ENCODE results near the gene MAN1A1. TPM values are rescaled to one million over a fixed set of nuclear protein-coding genes. Genes with fewer than 3 reads are reported as not detected.
A peak's percentile ranks its signal among the peaks of the same experiment; 100 is the strongest.

The MAN1A1 gene
- total RNA-seq, 1 donor from 2014 or later, result 78.0 TPM

DNA sequence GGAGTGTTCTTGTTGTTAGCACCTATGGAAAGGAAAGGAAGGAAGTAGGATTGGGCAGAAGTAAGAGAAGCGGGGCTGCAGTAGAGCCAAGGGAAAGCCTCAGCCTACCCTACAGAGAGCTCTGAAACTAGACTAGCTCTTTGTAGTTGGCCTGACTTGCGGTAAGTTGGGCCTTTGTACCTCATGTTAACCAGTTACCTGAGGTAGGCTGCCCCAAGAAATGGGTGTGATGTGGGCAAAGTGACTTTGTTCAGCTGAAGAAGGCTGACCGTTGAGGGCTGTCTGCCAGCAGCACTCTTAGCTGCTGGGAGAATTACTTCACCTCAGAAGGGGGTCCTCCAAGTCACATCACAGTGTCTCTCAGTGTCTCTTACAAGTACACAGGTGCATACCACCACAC lies 216.2 kb downstream of the MAN1A1 start:
- intact Hi-C loops (cut with DNase I), result no loop called here
- no peak for ATAC-seq

DNA sequence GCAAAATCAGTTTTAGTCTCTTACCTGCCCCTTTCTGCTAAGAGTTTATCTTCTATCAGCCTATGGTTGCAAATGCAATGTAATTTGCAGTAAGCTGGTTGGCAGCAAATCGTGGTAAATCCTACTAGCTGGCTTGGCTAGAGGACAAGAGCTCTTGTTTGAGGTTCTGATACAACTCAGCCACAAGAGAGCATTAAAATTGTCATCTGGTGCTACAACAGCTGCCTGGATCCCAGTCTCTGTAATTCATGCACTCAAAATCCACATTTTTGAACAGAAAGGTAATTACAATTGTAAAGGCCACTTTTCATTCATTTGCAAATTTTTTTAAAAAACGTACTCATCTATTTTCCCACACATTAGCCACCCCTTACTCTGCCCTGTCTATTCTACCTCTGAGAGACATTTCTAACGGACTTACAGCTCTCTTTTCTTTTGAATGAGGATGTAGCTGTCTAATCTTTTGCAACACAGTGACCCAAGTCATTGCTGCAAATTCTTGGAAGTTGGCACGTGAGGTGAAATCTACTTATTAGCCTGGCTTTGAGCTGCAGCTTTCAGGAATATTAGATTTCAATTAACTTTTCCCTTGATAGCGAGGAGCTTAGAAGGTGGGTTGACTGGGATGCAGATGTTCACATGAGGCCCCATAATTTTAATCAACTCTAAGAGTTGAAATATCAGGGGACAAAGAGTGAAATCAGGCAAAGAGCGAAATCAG lies 217.1 kb downstream of the MAN1A1 start:
- intact Hi-C loops (cut with DNase I), result no loop called here
- DNase-seq, result no peak
- H3K27ac ChIP-seq, result no peak overlapping the region
- H3K4me1 ChIP-seq, result peaks cover 17% of the 10 kb centered on the region
- no peak overlapping the region for H3K4me3 ChIP-seq
- H3K36me3 ChIP-seq, result no peaks in the 10 kb centered on the region
- no peaks in the 10 kb centered on the region for H3K9me3 ChIP-seq
- TF ChIP-seq, protein P1, sequence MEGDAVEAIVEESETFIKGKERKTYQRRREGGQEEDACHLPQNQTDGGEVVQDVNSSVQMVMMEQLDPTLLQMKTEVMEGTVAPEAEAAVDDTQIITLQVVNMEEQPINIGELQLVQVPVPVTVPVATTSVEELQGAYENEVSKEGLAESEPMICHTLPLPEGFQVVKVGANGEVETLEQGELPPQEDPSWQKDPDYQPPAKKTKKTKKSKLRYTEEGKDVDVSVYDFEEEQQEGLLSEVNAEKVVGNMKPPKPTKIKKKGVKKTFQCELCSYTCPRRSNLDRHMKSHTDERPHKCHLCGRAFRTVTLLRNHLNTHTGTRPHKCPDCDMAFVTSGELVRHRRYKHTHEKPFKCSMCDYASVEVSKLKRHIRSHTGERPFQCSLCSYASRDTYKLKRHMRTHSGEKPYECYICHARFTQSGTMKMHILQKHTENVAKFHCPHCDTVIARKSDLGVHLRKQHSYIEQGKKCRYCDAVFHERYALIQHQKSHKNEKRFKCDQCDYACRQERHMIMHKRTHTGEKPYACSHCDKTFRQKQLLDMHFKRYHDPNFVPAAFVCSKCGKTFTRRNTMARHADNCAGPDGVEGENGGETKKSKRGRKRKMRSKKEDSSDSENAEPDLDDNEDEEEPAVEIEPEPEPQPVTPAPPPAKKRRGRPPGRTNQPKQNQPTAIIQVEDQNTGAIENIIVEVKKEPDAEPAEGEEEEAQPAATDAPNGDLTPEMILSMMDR (IDR thresholded peaks at IDR 0.05), result no peak
- ATAC-seq, result no peak
- no peaks in the 10 kb centered on the region for H3K27me3 ChIP-seq (ENCODE audit: low read depth)

More for the DNA sequence above, 216.2 kb downstream of the MAN1A1 start:
- H3K36me3 ChIP-seq, result no peaks in the 10 kb centered on the region
- H3K9me3 ChIP-seq, result no peaks in the 10 kb centered on the region
- no peak overlapping the region for H3K27ac ChIP-seq
- DNase-seq, result no peak
- H3K4me3 ChIP-seq, result no peak overlapping the region
- peaks cover 24% of the 10 kb centered on the region for H3K4me1 ChIP-seq
- TF ChIP-seq, protein P1 (IDR thresholded peaks at IDR 0.05), result no peak
- H3K27me3 ChIP-seq (ENCODE audit: low read depth), result no peaks in the 10 kb centered on the region

DNA sequence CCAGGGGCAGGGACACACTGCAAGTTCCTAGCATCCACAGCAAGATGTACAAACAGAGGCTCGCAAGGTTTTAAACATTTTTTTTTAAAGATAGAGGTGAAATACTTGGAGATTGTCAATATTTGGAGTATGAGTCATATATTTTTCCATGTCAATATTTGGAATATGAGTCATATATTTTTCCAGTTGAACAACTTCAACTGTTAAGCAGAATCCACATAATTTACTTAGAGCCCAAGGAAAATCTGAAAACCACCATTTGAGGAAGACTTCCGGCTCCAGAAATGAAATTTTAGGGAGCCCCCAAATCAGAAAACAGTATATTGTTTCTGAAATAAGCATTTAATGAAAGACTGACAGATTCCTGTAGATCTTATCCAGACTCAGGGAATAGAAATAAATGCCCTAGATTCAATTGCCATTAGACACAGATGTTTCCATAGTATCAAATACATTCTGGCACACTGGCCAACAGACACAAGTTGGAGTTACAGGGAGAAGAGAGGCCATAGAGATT lies 219.5 kb downstream of the MAN1A1 start:
- ATAC-seq (peak; percentile 33 to 72), DNase-seq (no peak)
- H3K9me3 ChIP-seq, result no peaks in the 10 kb centered on the region
- H3K4me3 ChIP-seq, result no peak overlapping the region
- no peaks in the 10 kb centered on the region for H3K36me3 ChIP-seq
- no peak overlapping the region for H3K27ac ChIP-seq
- TF ChIP-seq, protein P1 (IDR thresholded peaks at IDR 0.05), result no peak
- no peaks in the 10 kb centered on the region for H3K27me3 ChIP-seq (ENCODE audit: low read depth)
- intact Hi-C loops (cut with DNase I), result no loop called here
- H3K4me1 ChIP-seq, result peaks cover 17% of the 10 kb centered on the region

DNA sequence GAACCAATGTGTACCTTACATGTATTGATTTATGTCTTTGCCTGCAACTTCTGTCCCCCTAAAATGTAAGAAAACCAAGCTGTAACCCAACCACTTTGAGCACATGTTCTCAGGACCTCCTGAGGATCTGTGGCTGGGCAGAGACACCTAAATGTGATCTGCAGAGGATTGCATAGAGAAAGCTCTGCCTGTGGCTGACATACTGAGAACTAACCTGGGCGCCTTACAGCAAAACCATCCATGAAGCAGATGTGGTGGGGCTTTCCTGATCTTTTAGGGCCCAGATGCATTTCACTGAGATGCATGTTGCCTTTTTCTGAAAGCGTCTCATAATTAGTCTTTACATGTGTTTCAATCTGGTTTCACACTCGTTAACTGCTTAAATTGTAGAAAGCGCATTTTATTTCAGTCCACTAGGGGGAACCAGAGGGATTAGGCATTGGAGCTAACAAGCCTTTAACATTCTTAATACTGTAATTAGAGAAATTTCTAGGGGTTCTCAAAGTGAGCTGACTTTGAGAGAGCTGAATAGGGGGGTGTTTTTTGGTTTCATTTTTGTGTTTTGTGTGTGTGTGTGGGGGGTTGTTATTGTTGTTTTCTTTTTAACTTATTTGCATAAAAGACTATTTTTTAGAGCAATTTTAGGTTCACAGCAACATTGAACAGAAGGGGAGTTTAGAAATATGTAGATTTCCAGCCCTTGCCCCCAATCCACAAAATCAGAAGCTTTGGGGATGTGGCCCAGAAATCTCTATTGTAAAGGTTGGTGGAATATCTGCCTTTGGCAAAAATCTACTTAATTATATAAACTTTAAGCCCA lies 220.2 kb downstream of the MAN1A1 start:
- Histone ChIP-seq H3K36me3 (no peaks in the 10 kb centered on the region), H3K9me3 (no peaks in the 10 kb centered on the region), H3K4me3 (no peak overlapping the region), H3K27ac (no peak overlapping the region), H3K4me1 (peaks cover 17% of the 10 kb centered on the region), H3K27me3 (ENCODE audit: low read depth) (no peaks in the 10 kb centered on the region)
- DNase-seq (no peak), ATAC-seq (peak; percentile 78 to 83)
- TF ChIP-seq, protein P1 (IDR thresholded peaks at IDR 0.05), result peak; percentile 82
- intact Hi-C loops (cut with DNase I), result no loop called here

DNA sequence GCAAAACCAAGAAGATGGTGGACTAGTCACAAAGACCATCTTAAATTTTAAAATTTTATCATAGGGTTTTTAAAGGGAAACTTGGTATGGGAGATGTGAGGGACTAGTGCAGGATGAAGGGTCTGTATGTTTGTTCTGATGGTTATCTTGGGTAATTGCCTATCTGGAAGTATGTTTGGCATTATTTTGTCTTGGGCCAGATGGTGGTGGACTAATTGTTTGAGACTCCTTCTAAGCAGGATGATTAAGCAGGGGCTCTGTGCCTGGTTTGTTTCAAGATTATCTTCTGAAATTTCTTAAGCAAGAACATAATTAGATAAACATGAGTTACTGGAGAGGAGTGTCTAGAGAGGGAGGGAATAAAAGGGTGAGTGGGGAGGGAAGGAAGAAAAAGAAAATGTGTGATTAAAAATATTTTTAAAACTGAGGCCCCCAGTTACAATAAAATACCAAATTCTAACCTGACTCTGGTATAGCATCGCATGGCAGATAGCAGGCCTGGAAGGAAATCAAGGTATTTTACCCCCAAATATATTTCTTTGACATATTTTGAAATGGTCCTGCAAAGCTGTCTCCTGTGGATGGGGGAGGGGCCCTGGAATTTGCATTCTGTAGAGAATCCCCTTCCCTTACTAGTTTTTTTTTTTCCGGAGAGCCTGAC lies 221.2 kb downstream of the MAN1A1 start:
- no peak for ATAC-seq

More for the DNA sequence above, 221.2 kb downstream of the MAN1A1 start:
- H3K27me3 ChIP-seq (ENCODE audit: low read depth), result no peaks in the 10 kb centered on the region
- DNase-seq, result no peak
- TF ChIP-seq, protein P1 (IDR thresholded peaks at IDR 0.05), result no peak
- H3K9me3 ChIP-seq, result no peaks in the 10 kb centered on the region
- H3K27ac ChIP-seq, result no peak overlapping the region
- H3K4me3 ChIP-seq, result no peak overlapping the region
- peaks cover 17% of the 10 kb centered on the region for H3K4me1 ChIP-seq
- intact Hi-C loops (cut with DNase I), result no loop called here
- H3K36me3 ChIP-seq, result no peaks in the 10 kb centered on the region
